AG04449 (cell line): ENCODE measurements around the gene PANX3.

Source experiments
- CTCF ChIA-PET: fragments of 350-600 bp; formaldehyde crosslinking; extraction: SDS; loops from one replicate; lab custom pipeline; 2021; ENCODE audit warnings: antibody characterized with exemption; lab: Yijun Ruan, JAX
- POLR2A ChIA-PET: fragments of 400-600, 350-600 bp; formaldehyde crosslinking; extraction: SDS; loops from one replicate; lab custom pipeline; 2020; ENCODE audit warnings: antibody characterized with exemption, inconsistent platforms; lab: Yijun Ruan, JAX
- DNase-seq: peaks from one replicate; pipeline ENCODE4 v3.0.0-alpha.2; 2010; ENCODE audit warnings: low read depth, low spot score
- H3K4me3 ChIP-seq: 2 replicates; pipeline ENCODE4 v1.5.1; 2011; ENCODE audit warnings: low read depth, mild to moderate bottlenecking, control low read depth, low read length
- CTCF ChIP-seq: IDR thresholded peaks from one replicate; pipeline ENCODE4 v1.5.1; 2011; ENCODE audit warnings: mild to moderate bottlenecking, moderate library complexity, low read length, control low read depth, inconsistent platforms; ENCODE audit not compliant: insufficient read depth; ENCODE audit errors: missing control alignments

Gene PANX3

DNA sequence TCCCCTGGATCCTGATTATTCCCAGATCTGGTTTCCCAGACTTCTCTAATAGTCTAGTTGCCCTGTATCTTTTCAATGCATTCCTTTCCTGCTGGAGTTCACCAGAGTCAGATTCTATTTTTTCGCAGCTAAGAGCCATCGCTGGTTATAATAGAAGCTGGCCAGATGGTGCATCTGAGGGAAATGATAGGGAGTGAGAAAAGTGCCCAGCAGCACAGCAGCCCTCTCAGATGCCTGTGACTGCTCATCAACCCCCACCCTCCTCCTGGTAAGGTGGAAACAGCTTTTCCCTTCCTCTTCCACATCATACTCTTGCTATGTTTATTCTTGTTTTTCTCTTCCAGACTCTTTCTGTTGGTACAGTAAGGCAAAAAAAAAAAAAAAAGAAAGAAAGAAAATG, 28.7 kb upstream of the PANX3 start:
- no peak overlapping the region for H3K4me3 ChIP-seq
- no peak for TF ChIP-seq CTCF
- CTCF ChIA-PET = interaction anchor here (1.4 to 8.2 kb wide), 3 partner anchors 12 to 181 kb away, joined by 3 to 142 read pairs (median 15); no protein-coding TSS in a partner anchor
- POLR2A ChIA-PET = no interaction called here
- no peak for DNase-seq

GRCh38 chr11:124583781-124584180, 27.4 kb upstream of the PANX3 start:
- ChIA-PET CTCF (interaction anchor here (0.8 to 8.2 kb wide), 4 partner anchors 10 to 182 kb away, joined by 3 to 142 read pairs (median 13); no protein-coding TSS in a partner anchor), POLR2A (no interaction called here)
- TF ChIP-seq CTCF = no peak
- DNase-seq = no peak
- H3K4me3 ChIP-seq = no peak overlapping the region

- DNase-seq = no peak
- ChIA-PET POLR2A (no interaction called here), CTCF (interaction anchor here (0.8 to 8.2 kb wide), 17 partner anchors 8 to 183 kb away, joined by 3 to 142 read pairs (median 5); no protein-coding TSS in a partner anchor)
- H3K4me3 ChIP-seq = no peak overlapping the region
- TF ChIP-seq CTCF = no peak
Measured at GRCh38 chr11:124584681-124585372, 26.4 kb upstream of the PANX3 start.

DNA sequence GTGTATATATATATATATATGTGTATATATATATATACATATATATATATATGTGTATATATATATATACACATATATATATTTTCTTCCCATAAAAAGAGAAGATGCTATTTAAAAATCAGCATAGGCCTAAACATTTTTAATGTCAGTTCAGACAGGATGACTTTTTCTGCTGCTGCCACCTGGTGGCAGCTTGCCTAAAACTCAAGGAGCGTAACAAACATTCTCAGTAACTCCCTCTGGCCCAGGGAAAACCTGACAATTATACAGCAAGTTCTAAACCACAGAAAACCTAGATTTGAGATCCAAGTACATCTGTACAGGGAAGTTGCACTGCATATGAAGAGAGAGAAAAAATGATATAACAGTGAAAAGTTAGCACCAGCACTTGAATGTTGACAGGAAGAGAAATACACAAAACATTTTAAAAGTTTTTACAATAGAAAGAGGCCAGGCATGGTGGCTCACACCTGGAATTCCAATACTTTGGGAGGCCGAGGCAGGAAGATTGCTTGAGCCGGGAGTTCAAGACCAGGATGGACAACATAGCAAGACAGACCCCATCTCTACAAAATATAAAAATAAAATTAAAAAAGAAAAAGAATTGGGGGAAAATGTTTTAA, 24.9 kb upstream of the PANX3 start:
- H3K4me3 ChIP-seq = no peak overlapping the region
- DNase-seq = peak; percentile 9
- peak; percentile 66 for TF ChIP-seq CTCF
- CTCF ChIA-PET = interaction anchor here (0.9 to 8.2 kb wide), 14 partner anchors 10 to 516 kb away, joined by 3 to 142 read pairs (median 5); no protein-coding TSS in a partner anchor
- POLR2A ChIA-PET = no interaction called here

DNA sequence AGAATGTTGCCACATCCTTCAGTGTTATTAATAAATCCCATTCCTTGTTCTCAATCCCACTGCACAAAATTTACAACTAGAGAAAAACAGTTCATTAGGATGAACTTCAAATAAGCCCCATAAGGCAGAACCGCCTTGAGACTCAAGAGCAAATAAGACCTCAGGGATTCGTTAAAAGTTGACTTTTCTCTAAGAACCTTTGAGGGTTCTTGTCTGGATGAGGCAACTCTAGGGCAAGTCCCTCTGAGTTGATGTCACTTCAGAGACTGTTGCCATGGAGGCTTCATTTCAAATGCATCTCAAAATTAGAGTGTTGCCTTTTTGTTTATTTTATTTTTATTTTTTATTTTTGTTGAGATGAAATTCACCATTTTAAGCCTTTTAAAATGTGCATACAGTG, 19.8 kb upstream of the PANX3 start:
- TF ChIP-seq CTCF = no peak
- H3K4me3 ChIP-seq = no peak overlapping the region
- POLR2A ChIA-PET = no interaction called here
- no peak for DNase-seq
- CTCF ChIA-PET = no interaction called here

DNA sequence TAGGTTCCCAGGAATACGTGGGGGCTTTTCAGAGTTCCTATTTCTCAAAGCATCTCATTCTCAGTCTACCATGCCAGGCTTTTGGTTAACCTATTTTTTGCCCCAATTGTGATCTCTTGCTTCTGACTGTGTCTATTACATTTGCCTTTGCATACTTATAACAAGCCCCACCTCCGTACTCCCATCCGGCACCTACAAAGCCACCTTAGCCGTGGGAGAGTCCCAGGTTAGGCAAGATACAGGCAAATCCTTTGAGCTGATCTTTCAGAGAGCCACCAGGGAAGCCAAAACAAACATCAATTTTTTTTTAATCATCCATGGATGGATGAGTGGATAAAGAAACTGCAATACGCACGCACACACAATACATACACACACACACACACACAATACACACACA, 18.6 kb upstream of the PANX3 start:
- CTCF ChIA-PET = no interaction called here
- no peak for TF ChIP-seq CTCF
- DNase-seq = no peak
- POLR2A ChIA-PET = no interaction called here
- H3K4me3 ChIP-seq = no peak overlapping the region
